A375 (cell line): Measurements from ENCODE around the gene SLC20A1. TPM values are rescaled to one million over a fixed set of nuclear protein-coding genes. Genes with fewer than 3 reads are reported as not detected.

ENCODE experiments used
- total RNA-seq: library from RNA; depleted of rRNA; stranded (reverse); fragments of >200 nt; shearing (Covaris generic); gene quantifications from 2 replicates; pipeline ENCODE4 v1.2.3, GENCODE V29; 2014; rRNA removed

The SLC20A1 gene, protein sequence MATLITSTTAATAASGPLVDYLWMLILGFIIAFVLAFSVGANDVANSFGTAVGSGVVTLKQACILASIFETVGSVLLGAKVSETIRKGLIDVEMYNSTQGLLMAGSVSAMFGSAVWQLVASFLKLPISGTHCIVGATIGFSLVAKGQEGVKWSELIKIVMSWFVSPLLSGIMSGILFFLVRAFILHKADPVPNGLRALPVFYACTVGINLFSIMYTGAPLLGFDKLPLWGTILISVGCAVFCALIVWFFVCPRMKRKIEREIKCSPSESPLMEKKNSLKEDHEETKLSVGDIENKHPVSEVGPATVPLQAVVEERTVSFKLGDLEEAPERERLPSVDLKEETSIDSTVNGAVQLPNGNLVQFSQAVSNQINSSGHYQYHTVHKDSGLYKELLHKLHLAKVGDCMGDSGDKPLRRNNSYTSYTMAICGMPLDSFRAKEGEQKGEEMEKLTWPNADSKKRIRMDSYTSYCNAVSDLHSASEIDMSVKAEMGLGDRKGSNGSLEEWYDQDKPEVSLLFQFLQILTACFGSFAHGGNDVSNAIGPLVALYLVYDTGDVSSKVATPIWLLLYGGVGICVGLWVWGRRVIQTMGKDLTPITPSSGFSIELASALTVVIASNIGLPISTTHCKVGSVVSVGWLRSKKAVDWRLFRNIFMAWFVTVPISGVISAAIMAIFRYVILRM
- total RNA-seq = 209 and 237 TPM in 2 replicates

DNA sequence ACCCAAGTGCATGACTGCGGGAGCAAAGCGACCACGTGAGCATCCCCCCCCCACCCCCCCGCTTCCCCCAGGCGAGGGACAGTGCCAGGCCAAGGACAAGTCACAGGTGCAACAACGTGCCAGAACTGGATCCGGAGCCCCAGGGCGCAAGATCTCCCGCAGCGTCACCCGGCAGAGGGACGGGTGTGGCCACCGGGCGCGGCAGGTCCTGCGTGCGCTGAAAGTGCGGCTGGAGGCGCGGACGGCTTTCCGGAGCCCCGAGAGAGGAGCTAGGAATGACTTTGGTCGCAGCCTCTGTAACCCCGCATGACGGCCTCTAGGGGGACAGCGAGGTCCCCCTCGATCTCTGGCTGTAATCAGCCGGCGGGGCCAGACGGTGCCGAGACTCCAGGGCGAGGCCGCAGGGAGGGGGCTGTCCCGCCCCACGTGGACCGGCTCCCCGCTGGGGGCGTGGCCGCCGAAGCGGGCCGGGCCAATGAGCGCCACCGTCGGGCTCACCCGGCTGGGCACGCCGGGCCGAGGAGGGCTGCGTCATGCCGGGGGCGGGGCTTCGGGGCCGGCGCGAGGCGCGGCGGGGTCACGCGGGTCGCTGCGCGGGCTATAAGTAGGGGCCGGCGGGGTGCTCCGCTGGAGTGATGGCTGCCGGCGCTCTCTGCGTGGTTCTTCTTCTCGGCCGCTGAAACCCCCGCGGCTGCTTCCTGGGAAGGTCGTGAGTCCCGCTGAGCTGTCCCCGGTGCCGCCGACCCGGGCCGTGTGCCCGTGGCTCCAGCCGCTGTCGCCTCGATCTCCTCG lies at the start of gene SLC20A1:
TSS of gene SLC20A1 (plus strand) at position 630 of the 792 bp plus-strand sequence. CDS start 890 bp downstream, outside the sequence.

Other genes starting within 250 kb of the SLC20A1 start
- gene RGPD8, start 212.3 kb upstream of the SLC20A1 start, total RNA-seq = 5.0 and 6.9 TPM in 2 replicates
- 23.3 and 30.4 TPM in 2 replicates for gene TTL, start 163.8 kb upstream of the SLC20A1 start, total RNA-seq
- gene POLR1B, start 103.5 kb upstream of the SLC20A1 start, total RNA-seq = 30.1 and 34.1 TPM in 2 replicates
- gene CHCHD5, start 61.3 kb upstream of the SLC20A1 start, total RNA-seq = 20.5 and 28.5 TPM in 2 replicates
- not detected in 2 replicates for gene NT5DC4, start 75.1 kb downstream of the SLC20A1 start, total RNA-seq
- 14.0 and 17.8 TPM in 2 replicates for gene CKAP2L, start 118.7 kb downstream of the SLC20A1 start, total RNA-seq
- 4.2 and 8.8 TPM in 2 replicates for gene IL1A, start 138.6 kb downstream of the SLC20A1 start, total RNA-seq
- gene IL1B, start 190.8 kb downstream of the SLC20A1 start, total RNA-seq = 11.6 and 13.3 TPM in 2 replicates